NCI-H128 (cell line): ENCODE measurements around the gene SCNN1G.
"Not testable (repeated sequence)": the region's sequence is repeated elsewhere in the genome, so short reads cannot be mapped to it uniquely, and the experiment has no call there.

Source experiments
- DNase-seq: peaks from one replicate; lab custom pipeline; 2025; ENCODE audit not compliant: unreplicated experiment; lab: John Stamatoyannopoulos, UW

Gene SCNN1G

DNA sequence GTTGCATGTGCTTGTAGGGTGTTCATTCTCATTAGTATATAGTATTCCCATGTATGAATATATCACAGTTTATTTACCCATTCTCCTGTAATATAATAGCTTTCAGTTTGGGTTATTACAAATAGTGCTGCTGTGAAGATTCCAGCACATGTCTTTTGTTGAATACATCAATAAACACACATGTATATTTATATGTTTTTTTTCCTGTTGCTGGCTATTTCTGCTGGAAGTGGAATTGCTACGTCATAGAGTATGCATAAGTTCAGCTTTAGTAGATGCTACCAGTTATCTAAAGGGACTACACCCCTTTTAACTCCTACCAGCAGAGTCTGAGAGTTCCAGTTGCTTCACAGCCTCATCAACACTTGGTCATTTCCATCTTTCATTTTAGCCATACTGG lies 67.3 kb downstream of the SCNN1G start:
- no peak for DNase-seq

GRCh38 chr16:23252310-23252709 lies 69.8 kb downstream of the SCNN1G start:
- no peak for DNase-seq

DNA sequence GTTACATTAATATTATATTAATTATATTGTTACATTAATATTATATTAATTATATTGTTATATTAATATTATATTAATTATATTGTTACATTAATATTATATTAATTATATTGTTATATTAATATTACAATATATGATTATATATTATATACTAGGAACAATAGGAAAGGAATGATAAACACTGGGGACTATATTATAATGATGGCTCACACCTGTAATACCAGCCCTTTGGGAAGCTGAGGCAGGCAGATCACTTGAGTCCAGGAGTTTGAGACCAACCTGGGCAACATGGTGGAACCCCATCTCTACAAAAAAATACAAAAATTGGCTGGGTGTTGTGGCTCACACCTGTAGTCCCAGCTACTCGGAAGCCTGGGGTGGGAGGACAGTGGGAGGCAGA lies 71.1 kb downstream of the SCNN1G start:
- not testable (repeated sequence) for DNase-seq

DNA sequence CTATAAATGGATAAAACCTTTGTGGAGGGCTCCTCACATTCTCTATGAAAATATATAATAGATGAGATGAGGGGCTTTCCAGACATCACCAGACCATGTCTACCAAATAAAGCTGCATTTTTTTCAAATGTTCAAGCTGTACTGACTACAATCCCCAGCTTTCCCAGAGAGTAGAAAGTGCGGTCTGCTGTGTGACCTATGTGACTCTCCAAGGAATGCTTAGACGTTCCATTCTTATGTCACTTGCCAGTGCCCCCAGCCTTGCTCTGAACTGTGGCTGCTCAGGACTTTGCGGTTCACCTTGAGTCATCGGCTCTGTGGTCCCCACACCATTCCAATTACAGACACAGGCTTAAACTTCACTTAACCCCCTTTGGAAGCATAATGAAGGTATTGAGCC lies 71.8 kb downstream of the SCNN1G start:
- DNase-seq, result no peak

DNA sequence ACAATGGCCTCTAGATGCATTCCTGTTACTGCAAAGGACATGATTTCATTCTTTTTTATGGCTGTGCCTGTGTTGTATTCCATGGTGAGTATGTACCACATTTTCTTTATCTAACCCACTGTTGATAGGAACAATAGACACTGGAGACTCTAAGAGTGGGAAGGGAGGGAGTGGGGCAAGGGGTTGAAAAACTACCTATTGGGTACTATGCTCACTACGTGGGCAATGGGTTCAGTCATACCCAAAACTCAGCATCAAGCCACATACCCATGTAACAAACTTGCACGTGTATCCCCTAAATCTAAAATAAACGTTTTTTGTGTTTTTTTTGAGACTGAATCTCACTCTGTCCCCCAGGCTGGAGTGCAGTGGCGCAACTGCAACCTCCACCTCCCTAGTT lies 72.5 kb downstream of the SCNN1G start:
- no peak for DNase-seq

DNA sequence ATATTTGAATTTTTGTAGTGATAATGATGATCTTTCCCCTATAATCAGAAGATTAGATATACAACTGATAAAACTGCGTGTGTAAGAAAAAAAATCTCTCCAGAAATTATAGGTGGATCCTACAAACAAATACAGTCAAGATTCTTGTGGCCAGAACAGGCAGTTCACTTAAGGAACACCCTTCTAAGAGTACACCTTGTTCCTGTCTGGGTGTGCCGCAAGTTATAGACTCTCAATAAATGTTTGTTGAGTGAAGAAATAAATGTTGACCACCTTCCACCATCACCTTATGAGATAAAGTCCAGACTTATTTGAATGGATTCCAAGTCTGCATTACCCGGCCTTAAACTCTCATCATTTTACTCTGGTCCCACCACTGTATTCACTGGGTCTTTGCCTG lies 73.9 kb downstream of the SCNN1G start:
- DNase-seq, result no peak

- DNase-seq, result no peak
Observed at GRCh38 chr16:23257682-23258081, 75.1 kb downstream of the SCNN1G start.

- DNase-seq, result no peak
Observed at GRCh38 chr16:23258919-23259237, 76.3 kb downstream of the SCNN1G start.
